ENCODE measurements around the gene ARHGAP4.
A peak's percentile ranks its signal among the peaks of the same experiment; 100 is the strongest.

ARHGAP4 gene

DNA sequence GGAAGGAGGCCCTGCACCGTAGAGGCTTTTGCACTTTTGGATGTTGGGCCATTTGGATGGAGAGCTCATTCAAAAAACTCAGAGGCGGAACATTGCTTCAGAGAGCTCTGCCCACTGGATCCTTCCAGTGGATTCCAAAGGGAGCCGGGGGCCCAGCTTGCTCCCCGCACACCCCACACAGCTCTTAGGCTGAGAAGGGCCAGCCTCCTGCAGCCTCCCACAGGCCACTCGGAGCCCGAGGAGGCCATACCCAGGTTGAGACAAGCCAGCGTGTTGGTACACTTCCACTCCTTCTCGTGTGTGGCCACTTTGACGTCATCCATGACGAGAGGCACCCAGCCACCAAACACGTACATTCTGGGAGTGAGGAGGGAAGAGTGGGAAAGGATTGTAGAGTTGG lies 35.2 kb upstream of the ARHGAP4 start:
- Histone ChIP-seq H2BK5ac (ENCODE audit: low read length) (no peak overlapping the region), H3K27me3 (ENCODE audit: control insufficient read depth in 3 of 3, insufficient read depth in 3 of 3, low read depth in 1 of 3, low read length in 3 of 3) (peaks cover 0 to 5% (median 0%) of the 10 kb centered on the region in 3 experiments), H2BK120ac (ENCODE audit: low read depth, low read length) (no peak overlapping the region), H3K4me3 (ENCODE audit: low read length in 2 of 2) (no peak overlapping the region), H4K91ac (ENCODE audit: low read depth, low read length, poor library complexity) (no peak overlapping the region), H3K9ac (ENCODE audit: low read depth, low read length, poor library complexity) (no peak overlapping the region), H2AFZ (ENCODE audit: low read length) (no peak overlapping the region), H4K8ac (ENCODE audit: low read depth, low read length) (no peak overlapping the region), H3K27ac (replicated peaks; ENCODE audit: low read length) (no peak overlapping the region), H3K4me1 (ENCODE audit: control insufficient read depth in 2 of 2, insufficient read depth in 1 of 2, low read depth in 1 of 2, low read length in 2 of 2) (no peaks in the 10 kb centered on the region), H3K4me2 (ENCODE audit: insufficient read depth, low read length, poor library complexity, severe bottlenecking) (no peak overlapping the region), H2AK5ac (ENCODE audit: low read depth, low read length) (no peak overlapping the region), H2BK12ac (ENCODE audit: low read length) (no peak overlapping the region), H3K23ac (ENCODE audit: low read depth, low read length, poor library complexity) (no peak overlapping the region), H3K79me1 (ENCODE audit: low read depth, low read length) (peaks cover 12% of the 10 kb centered on the region), H3K36me3 (replicated peaks in 1 of 2; ENCODE audit: control insufficient read depth in 2 of 2, insufficient read depth in 2 of 2, low read length in 2 of 2) (peaks cover 49 to 96% of the 10 kb centered on the region in 2 donors), H3K4ac (ENCODE audit: low read length) (no peak overlapping the region), H3K14ac (ENCODE audit: low read length) (no peak overlapping the region), H3K9me3 (replicated peaks in 1 of 2; ENCODE audit: control insufficient read depth in 2 of 2, insufficient read depth in 1 of 2, low read depth in 1 of 2, low read length in 2 of 2) (no peaks in the 10 kb centered on the region), H3K18ac (ENCODE audit: low read length) (no peak overlapping the region), H2BK15ac (ENCODE audit: low read length) (no peak overlapping the region)
- DNase-seq (ENCODE audit: low spot score): no peak
- no CpG with 5 or more reads among the region's 11 CpGs for WGBS, 2 donors (ENCODE audit: extremely low coverage in 2 of 2, insufficient read length in 2 of 2, insufficient replicate concordance in 1 of 2)

DNA sequence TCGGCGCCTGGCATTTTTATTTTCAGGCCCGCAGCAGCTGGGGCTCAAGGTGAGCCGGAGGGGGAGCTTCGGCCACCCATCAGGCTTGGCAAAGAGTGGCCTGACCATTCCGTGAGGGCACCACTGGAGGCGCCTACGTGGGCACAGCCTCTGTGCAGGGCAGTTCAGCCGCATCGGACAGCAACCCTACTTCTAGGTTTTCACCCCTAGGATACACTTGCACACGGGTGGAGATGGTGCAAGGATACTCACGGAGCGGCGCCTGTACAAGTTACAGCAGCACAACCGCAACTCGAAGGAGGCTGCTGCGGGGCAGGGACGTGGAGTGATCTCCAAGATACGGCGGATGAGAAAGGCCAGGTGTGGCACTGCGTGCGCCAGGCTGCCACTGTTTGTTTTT lies 34.7 kb upstream of the ARHGAP4 start:
- Histone ChIP-seq H3K4me2 (ENCODE audit: insufficient read depth, low read length, poor library complexity, severe bottlenecking) (no peak overlapping the region), H2AFZ (ENCODE audit: low read length) (no peak overlapping the region), H3K9me3 (replicated peaks in 1 of 2; ENCODE audit: control insufficient read depth in 2 of 2, insufficient read depth in 1 of 2, low read depth in 1 of 2, low read length in 2 of 2) (no peaks in the 10 kb centered on the region), H3K4me1 (ENCODE audit: control insufficient read depth in 2 of 2, insufficient read depth in 1 of 2, low read depth in 1 of 2, low read length in 2 of 2) (no peaks in the 10 kb centered on the region), H3K27me3 (ENCODE audit: control insufficient read depth in 3 of 3, insufficient read depth in 3 of 3, low read depth in 1 of 3, low read length in 3 of 3) (peaks cover 0 to 5% (median 0%) of the 10 kb centered on the region in 3 experiments), H3K36me3 (replicated peaks in 1 of 2; ENCODE audit: control insufficient read depth in 2 of 2, insufficient read depth in 2 of 2, low read length in 2 of 2) (peaks cover 54 to 100% of the 10 kb centered on the region in 2 donors), H3K27ac (replicated peaks; ENCODE audit: low read length) (no peak overlapping the region), H3K18ac (ENCODE audit: low read length) (no peak overlapping the region), H3K4ac (ENCODE audit: low read length) (no peak overlapping the region), H3K4me3 (ENCODE audit: low read length in 2 of 2) (no peak overlapping the region), H4K91ac (ENCODE audit: low read depth, low read length, poor library complexity) (no peak overlapping the region), H2BK15ac (ENCODE audit: low read length) (no peak overlapping the region), H3K14ac (ENCODE audit: low read length) (no peak overlapping the region), H2BK5ac (ENCODE audit: low read length) (no peak overlapping the region), H2BK120ac (ENCODE audit: low read depth, low read length) (no peak overlapping the region), H2BK12ac (ENCODE audit: low read length) (no peak overlapping the region), H3K23ac (ENCODE audit: low read depth, low read length, poor library complexity) (no peak overlapping the region), H3K9ac (ENCODE audit: low read depth, low read length, poor library complexity) (no peak overlapping the region), H4K8ac (ENCODE audit: low read depth, low read length) (no peak overlapping the region), H2AK5ac (ENCODE audit: low read depth, low read length) (no peak overlapping the region), H3K79me1 (ENCODE audit: low read depth, low read length) (peaks cover 12% of the 10 kb centered on the region)
- WGBS, 2 donors (ENCODE audit: extremely low coverage in 2 of 2, insufficient read length in 2 of 2, insufficient replicate concordance in 1 of 2): no CpG with 5 or more reads among the region's 22 CpGs
- no peak for DNase-seq (ENCODE audit: low spot score)

DNA sequence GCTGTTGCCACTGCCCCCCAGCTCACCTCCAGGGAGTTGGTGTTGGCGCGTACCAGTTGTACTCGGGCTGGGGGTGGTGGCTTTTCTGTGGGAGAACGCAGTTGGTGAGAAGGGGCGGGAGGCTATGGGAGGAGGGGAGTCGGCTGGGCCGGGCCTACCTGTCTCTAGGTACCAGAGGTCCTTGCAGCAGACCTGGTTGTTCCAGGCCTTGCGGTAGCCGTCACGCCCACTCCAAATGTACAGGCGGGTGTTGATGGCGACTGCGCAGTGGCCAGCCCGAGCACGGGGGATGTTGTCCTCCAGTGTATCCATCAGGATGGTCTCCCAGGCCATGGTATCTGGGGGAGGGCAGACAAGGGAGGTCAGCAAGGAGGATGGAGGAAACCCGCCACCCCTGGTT lies 34.0 kb upstream of the ARHGAP4 start:
- H2AFZ ChIP-seq (ENCODE audit: low read length): no peak overlapping the region
- no peak overlapping the region for H2BK15ac ChIP-seq (ENCODE audit: low read length)
- H3K4me1 ChIP-seq (ENCODE audit: control insufficient read depth in 2 of 2, insufficient read depth in 1 of 2, low read depth in 1 of 2, low read length in 2 of 2): no peaks in the 10 kb centered on the region
- H3K9me3 ChIP-seq (replicated peaks in 1 of 2; ENCODE audit: control insufficient read depth in 2 of 2, insufficient read depth in 1 of 2, low read depth in 1 of 2, low read length in 2 of 2): no peaks in the 10 kb centered on the region
- peaks cover 12% of the 10 kb centered on the region for H3K79me1 ChIP-seq (ENCODE audit: low read depth, low read length)
- no CpG with 5 or more reads among the region's 16 CpGs for WGBS, 2 donors (ENCODE audit: extremely low coverage in 2 of 2, insufficient read length in 2 of 2, insufficient replicate concordance in 1 of 2)
- H2AK5ac ChIP-seq (ENCODE audit: low read depth, low read length): no peak overlapping the region
- H3K23ac ChIP-seq (ENCODE audit: low read depth, low read length, poor library complexity): no peak overlapping the region
- peaks cover 59 to 100% of the 10 kb centered on the region in 2 donors for H3K36me3 ChIP-seq (replicated peaks in 1 of 2; ENCODE audit: control insufficient read depth in 2 of 2, insufficient read depth in 2 of 2, low read length in 2 of 2)
- H2BK12ac ChIP-seq (ENCODE audit: low read length): no peak overlapping the region
- no peak for DNase-seq (ENCODE audit: low spot score)
- no peak overlapping the region for H4K8ac ChIP-seq (ENCODE audit: low read depth, low read length)
- H3K4me3 ChIP-seq (ENCODE audit: low read length in 2 of 2): no peak overlapping the region
- peaks cover 0 to 4% (median 0%) of the 10 kb centered on the region in 3 experiments for H3K27me3 ChIP-seq (ENCODE audit: control insufficient read depth in 3 of 3, insufficient read depth in 3 of 3, low read depth in 1 of 3, low read length in 3 of 3)
- no peak overlapping the region for H2BK120ac ChIP-seq (ENCODE audit: low read depth, low read length)
- no peak overlapping the region for H3K4ac ChIP-seq (ENCODE audit: low read length)
- H3K27ac ChIP-seq (replicated peaks; ENCODE audit: low read length): no peak overlapping the region
- H3K4me2 ChIP-seq (ENCODE audit: insufficient read depth, low read length, poor library complexity, severe bottlenecking): no peak overlapping the region
- no peak overlapping the region for H3K14ac ChIP-seq (ENCODE audit: low read length)
- H4K91ac ChIP-seq (ENCODE audit: low read depth, low read length, poor library complexity): no peak overlapping the region
- no peak overlapping the region for H3K9ac ChIP-seq (ENCODE audit: low read depth, low read length, poor library complexity)
- H3K18ac ChIP-seq (ENCODE audit: low read length): no peak overlapping the region
- H2BK5ac ChIP-seq (ENCODE audit: low read length): no peak overlapping the region

DNA sequence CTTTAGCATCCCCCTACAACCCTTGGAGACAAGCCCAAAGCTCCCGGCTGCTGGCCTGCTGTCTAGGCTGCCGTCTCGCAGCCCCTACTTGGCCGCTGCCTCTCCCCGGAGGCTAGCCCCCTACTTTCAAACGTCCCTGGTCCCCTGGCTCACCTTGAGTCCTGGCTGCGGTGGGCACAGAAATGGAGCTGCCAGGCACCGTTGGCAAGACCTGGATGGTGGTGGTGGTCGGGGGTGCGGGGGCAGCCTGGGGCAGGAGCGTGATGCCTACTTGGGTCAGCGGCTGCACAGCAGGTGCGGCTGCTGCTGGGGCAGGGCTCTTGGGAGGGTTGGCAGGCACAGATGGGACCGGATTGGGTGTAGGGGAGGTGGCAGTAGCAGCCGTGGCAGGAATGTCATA lies 33.6 kb upstream of the ARHGAP4 start:
- no peak overlapping the region for H2BK15ac ChIP-seq (ENCODE audit: low read length)
- H3K4me3 ChIP-seq (ENCODE audit: low read length in 2 of 2): no peak overlapping the region
- H3K4me1 ChIP-seq (ENCODE audit: control insufficient read depth in 2 of 2, insufficient read depth in 1 of 2, low read depth in 1 of 2, low read length in 2 of 2): no peaks in the 10 kb centered on the region
- H3K4ac ChIP-seq (ENCODE audit: low read length): no peak overlapping the region
- H3K36me3 ChIP-seq (replicated peaks in 1 of 2; ENCODE audit: control insufficient read depth in 2 of 2, insufficient read depth in 2 of 2, low read length in 2 of 2): peaks cover 60 to 100% of the 10 kb centered on the region in 2 donors
- H2AK5ac ChIP-seq (ENCODE audit: low read depth, low read length): no peak overlapping the region
- no peak overlapping the region for H2BK12ac ChIP-seq (ENCODE audit: low read length)
- H3K23ac ChIP-seq (ENCODE audit: low read depth, low read length, poor library complexity): peak overlapping the region; percentile 20
- no peak overlapping the region for H3K27ac ChIP-seq (replicated peaks; ENCODE audit: low read length)
- H2AFZ ChIP-seq (ENCODE audit: low read length): no peak overlapping the region
- no peak overlapping the region for H3K14ac ChIP-seq (ENCODE audit: low read length)
- no peak overlapping the region for H3K9ac ChIP-seq (ENCODE audit: low read depth, low read length, poor library complexity)
- H3K9me3 ChIP-seq (replicated peaks in 1 of 2; ENCODE audit: control insufficient read depth in 2 of 2, insufficient read depth in 1 of 2, low read depth in 1 of 2, low read length in 2 of 2): no peaks in the 10 kb centered on the region
- DNase-seq (ENCODE audit: low spot score): no peak
- H2BK5ac ChIP-seq (ENCODE audit: low read length): no peak overlapping the region
- H3K79me1 ChIP-seq (ENCODE audit: low read depth, low read length): peaks cover 12% of the 10 kb centered on the region
- H4K91ac ChIP-seq (ENCODE audit: low read depth, low read length, poor library complexity): no peak overlapping the region
- no peak overlapping the region for H3K18ac ChIP-seq (ENCODE audit: low read length)
- no peak overlapping the region for H2BK120ac ChIP-seq (ENCODE audit: low read depth, low read length)
- no peak overlapping the region for H4K8ac ChIP-seq (ENCODE audit: low read depth, low read length)
- no peaks in the 10 kb centered on the region for H3K27me3 ChIP-seq (ENCODE audit: control insufficient read depth in 3 of 3, insufficient read depth in 3 of 3, low read depth in 1 of 3, low read length in 3 of 3)
- WGBS, 2 donors (ENCODE audit: extremely low coverage in 2 of 2, insufficient read length in 2 of 2, insufficient replicate concordance in 1 of 2): no CpG with 5 or more reads among the region's 15 CpGs
- no peak overlapping the region for H3K4me2 ChIP-seq (ENCODE audit: insufficient read depth, low read length, poor library complexity, severe bottlenecking)
